GM19193 (cell line): ENCODE data around the gene TMPRSS9.

ENCODE experiments used
- POLR2A ChIP-seq: IDR thresholded peaks from 4 replicates; pipeline ENCODE4 v1.6.1; 2011; ENCODE audit not compliant: insufficient read depth, insufficient read length; ENCODE audit errors: extremely low read depth

Gene TMPRSS9

DNA sequence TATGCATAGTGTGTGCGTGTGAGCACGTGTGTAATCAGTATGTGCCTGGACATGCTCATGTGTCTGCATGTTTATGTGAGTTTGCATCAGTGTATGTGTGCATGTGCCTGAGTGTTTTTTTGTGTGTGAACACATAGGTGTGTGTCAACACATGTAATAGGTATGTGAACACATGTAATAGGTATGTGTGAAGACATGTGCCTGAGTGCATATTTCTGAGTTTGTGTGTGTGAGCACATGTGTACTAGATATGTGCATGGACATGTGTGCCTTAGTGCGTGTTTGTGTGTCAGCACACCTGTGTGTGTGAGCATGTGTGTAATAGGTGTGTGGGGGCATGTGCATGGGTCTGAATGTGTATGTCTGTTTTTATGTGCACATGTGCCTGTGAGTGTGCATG is 24.2 kb upstream of the TMPRSS9 start:
- TF ChIP-seq POLR2A: no peak

DNA sequence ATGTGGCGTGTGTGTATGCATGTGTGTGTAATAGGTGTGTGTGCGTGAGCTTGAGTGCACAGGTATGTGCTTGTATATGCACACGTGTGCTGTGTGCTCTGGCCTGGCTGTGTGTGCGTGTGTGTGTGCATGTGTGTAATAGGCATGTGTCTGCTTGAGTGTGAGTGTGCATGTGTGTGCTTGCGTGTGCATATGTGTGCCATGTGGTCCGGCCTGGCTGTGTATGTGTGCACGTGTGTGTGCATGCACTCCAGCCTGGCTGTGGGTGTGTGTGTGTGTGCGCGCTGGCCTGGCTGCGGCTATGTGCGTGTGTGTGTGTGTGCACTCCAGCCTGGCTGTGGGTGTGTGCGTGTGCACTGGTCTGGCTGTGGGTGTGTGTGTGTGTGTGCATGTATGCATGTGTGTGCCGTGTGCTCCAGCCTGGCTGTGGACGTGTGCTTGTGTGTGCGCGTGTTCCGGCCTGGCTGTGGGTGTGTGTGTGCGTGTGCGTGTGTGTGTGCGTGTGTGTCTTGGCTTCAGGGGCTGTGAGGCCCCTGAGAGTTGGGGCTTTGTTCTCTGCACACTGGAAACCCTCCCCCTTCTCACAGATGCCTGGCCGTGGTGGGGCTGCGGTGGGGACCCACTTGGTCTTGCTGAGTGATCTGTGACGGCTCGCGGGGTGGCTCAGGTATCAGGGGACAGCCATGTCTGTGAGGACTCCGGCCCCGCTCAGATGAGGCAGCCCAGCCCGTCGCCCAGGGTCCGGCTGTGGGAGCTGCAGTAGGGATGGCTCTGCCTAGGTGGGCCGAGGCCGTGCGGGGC is 23.3 kb upstream of the TMPRSS9 start:
- no peak for TF ChIP-seq POLR2A

DNA sequence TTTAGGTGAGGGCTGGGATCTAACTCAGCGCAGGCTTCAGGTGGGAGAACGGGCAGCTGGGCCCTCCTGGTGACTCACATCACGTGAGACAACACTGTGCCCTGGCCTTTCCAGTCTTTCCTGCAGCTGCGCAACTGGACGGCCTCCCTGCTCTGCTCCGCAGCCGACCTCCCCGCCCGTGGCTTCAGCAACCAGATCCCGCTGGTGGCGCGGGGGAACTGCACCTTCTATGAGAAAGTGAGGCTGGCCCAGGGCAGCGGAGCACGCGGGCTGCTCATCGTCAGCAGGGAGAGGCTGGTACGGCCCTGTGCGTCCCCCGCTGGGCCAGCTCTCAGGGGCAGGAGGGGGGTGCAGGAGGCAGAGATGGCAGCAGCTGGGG is 22.7 kb upstream of the TMPRSS9 start:
- no peak for TF ChIP-seq POLR2A

DNA sequence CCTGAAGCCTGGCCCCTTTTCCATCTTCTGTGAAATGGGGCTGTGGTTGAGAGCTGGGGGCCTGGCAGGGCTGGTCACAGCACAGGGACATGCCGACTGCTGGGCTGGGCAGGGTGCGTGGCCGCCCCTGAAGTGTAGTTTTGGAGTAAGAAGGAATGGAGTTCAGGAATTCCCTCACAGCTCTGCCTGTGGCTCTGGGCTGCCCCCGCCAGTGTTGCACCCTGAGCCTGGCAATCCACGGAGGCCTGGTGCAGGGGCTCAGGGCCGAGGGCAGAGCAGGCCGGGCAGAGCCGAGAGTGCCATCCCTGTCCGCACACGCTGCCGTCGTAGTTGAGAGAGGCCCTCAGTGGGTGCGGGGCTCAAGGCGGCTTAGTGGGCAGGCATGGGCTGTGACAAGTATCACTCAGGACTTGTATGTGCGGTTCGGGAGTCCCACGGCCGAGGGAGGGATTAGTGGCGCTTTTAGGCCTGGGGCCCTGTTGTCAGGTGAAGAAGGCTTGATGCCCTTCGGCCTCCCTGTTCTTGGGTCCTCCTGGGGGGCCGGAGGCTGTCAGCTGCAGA is 21.9 kb upstream of the TMPRSS9 start:
- TF ChIP-seq POLR2A: no peak

GRCh38 chr19:2338751-2339643 is 21.1 kb upstream of the TMPRSS9 start:
- TF ChIP-seq POLR2A: no peak

- TF ChIP-seq POLR2A: no peak
Measured at GRCh38 chr19:2339644-2340310, 20.3 kb upstream of the TMPRSS9 start.

DNA sequence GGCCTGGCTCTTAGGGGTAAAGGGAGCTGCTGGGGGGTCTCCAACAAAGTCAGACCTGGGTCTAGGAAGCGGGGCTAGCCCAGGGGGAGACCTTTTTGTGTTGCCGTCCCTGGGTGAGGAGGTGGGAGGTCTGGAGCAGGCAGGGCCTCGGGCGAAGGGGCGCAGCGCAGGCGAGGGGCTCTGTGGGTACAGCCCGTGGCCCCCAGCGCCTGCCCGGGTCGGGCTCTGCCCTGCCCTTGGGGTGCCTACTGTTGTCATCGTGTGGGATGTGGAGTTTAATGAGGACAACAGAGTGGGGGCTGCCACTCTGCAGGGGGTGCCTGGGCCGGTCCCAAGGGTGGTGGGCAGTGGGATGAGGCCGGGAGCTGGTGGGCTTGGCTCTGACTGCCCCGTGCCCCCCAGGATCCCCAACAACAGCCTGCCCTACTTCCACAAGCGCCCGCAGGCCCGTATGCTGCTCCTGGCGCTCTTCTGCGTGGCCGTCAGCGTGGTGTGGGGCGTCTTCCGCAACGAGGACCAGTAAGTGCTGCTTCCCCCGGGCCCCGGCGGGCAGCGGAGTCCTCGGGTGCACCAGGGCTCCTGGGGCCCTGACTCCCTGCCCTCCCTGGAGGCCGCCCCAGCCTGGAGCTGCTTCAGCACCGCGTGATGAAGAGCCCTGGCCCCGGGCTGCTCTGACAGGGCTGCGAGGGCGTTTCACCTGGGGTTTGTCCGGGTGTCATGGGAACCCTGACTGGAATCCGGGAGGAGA is 19.4 kb upstream of the TMPRSS9 start:
- TF ChIP-seq POLR2A: no peak

GRCh38 chr19:2341244-2341751 is 18.8 kb upstream of the TMPRSS9 start:
- no peak for TF ChIP-seq POLR2A

DNA sequence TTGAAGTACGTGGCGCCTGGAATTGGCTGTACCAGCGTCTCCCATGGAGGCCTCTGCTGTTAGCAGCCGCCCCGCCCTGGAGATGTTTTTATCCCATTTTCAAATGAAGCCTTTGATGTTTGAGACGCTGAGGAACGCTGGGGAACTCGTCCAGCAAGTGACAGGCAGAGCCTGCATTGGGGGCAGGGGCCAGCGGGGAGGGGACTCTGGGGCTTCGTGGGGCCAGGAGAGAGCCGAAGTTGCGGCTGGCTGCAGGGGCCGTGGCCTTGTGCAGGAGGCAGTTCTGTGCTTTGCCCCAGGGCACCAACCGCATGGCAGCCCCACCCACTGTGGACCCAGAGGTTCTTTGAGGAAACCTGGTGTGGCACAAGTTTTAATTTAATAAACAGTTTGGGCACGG is 18.1 kb upstream of the TMPRSS9 start:
- no peak for TF ChIP-seq POLR2A

- TF ChIP-seq POLR2A: no peak
Measured at GRCh38 chr19:2342656-2343288, 17.3 kb upstream of the TMPRSS9 start.

- no peak for TF ChIP-seq POLR2A
Measured at GRCh38 chr19:2343289-2343982, 16.6 kb upstream of the TMPRSS9 start.

GRCh38 chr19:2344381-2344870 is 15.6 kb upstream of the TMPRSS9 start:
- no peak for TF ChIP-seq POLR2A

DNA sequence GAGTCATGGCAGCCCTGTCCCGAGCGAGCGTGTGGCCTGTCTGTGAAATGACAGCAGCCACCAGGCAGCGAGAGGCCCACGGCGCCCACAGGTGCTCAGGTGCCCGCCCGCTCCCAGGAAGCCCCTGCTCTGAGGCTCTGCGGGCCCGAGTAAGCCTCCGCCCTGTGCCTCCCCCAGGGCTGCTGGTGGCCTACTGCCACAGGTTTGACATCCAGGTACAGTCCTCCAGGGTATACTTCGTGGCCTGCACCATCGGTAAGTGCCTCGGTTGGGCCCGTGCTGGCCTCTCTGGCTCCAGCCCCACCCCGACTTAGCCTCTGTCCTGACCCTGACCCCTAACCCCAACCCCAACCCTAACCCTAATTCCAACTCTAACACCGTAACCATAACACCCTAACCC is 15.0 kb upstream of the TMPRSS9 start:
- TF ChIP-seq POLR2A: no peak

DNA sequence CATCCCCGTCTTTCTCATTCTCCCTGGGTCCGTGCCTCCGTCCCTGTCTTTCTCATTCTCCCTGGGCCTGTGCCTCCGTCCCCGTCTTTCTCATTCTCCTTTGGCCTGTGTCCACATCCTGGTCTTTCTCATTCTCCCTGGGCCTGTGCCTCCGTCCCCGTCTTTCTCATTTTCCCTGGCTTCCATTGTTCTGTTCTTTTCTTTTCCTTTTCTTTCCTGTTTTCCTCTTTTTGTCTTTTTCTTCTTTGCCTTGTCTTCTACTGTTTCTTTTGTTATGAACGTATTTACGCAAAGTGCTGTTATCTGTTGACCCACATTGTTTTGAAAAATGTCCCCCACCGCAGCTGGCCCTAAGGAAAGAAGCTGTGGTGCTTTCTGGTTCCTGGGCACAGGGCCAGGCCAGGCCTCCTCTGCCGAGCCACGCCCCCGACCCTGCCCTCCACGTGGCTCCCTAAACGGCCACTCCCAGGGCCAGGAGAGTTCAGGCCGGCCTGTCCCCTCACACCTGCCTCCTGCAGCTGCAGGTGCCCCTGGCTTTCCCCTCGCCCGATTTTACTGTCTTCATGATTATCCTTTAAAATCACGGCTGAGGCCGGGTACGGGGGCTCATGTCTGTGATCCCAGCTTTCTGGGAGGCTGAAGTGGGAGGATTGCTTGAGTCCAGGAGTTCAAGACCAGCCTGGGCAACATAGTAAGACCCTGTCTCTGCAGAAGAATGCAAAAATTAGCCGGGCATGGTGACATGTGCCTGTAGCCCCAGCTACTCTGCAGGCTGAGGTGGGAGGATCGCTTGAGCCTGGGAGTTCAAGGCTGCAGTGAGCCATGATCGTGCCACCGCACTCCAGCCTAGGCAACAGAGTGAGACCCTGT is 14.0 kb upstream of the TMPRSS9 start:
- no peak for TF ChIP-seq POLR2A
